GM06990 (cell line): ENCODE measurements around the gene RPS5.

Source experiments
- DNase-seq: peaks from one replicate; pipeline ENCODE4 v3.0.0-alpha.2; 2011; ENCODE audit not compliant: insufficient read length; ENCODE audit errors: extremely low read depth
- H3K27me3 ChIP-seq: replicated peaks from 2 replicates; pipeline ENCODE4 v1.6.0; 2011; ENCODE audit warnings: low read length; ENCODE audit not compliant: control insufficient read depth, insufficient read depth
- H3K36me3 ChIP-seq: 2 replicates; pipeline ENCODE4 v1.5.1; 2011; ENCODE audit warnings: low read length; ENCODE audit not compliant: control insufficient read depth, insufficient read depth
- H3K4me3 ChIP-seq: replicated peaks from 2 replicates; pipeline ENCODE4 v1.5.1; 2011; ENCODE audit warnings: low read depth, mild to moderate bottlenecking, control low read depth, low read length
- TF ChIP-seq, protein P1 (sequence below): IDR thresholded peaks from 2 replicates; pipeline ENCODE4 v1.5.1; 2011; ENCODE audit warnings: low read length, control low read depth, mild to moderate bottlenecking, inconsistent platforms; ENCODE audit not compliant: insufficient read depth, poor library complexity, severe bottlenecking

RPS5 gene

DNA sequence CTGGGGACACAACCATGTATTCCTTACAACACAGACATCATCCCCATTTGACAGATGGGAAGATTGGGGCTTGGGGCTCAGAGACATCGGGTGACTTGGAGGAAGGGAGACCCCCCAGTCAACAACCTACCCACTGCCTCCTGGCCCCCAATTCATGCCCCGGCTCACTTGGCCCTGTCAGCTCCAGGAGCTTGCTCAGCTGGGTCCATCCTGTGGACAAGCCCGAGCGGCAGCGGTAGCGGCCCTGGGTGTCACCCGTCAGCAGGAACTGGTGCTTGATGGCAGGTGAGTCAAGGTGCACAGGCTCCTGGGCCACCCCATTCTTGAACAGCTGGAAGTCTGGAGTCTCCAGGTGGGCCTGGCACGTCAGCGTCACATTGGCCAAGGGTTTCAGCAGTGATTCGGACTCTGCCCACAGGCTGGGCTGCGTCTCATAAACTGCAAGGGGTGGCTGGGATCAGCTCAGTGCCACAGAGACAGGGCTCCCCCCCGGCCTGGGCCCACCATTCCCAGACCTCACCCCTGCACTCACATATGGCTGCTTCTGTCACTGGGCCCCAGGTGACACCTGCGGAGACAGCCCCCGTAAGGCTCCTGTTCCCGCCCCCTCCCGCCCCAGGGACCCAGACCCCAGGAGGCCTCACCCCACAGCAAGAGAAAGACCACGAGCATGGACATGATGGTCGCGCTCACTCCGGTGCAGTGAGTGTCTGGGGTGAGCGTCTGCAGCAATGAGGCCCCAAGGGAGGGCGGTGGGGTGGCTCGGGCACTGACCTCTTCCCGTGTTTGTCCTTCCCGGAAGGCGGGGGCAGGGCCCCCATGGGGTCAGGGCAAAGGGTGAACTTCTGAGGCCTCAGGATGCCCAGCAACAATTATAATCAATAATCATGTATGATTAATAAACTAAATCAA is 34.1 kb upstream of the RPS5 start, which contains the start of gene A1BG:
Gene A1BG (minus strand): TSS at position 733 of the 912 bp plus-strand sequence. CDS start 55 bp downstream, at position 678.
- H3K4me3 ChIP-seq: no peak within 1 kb of the TSS
- TF ChIP-seq, protein P1, sequence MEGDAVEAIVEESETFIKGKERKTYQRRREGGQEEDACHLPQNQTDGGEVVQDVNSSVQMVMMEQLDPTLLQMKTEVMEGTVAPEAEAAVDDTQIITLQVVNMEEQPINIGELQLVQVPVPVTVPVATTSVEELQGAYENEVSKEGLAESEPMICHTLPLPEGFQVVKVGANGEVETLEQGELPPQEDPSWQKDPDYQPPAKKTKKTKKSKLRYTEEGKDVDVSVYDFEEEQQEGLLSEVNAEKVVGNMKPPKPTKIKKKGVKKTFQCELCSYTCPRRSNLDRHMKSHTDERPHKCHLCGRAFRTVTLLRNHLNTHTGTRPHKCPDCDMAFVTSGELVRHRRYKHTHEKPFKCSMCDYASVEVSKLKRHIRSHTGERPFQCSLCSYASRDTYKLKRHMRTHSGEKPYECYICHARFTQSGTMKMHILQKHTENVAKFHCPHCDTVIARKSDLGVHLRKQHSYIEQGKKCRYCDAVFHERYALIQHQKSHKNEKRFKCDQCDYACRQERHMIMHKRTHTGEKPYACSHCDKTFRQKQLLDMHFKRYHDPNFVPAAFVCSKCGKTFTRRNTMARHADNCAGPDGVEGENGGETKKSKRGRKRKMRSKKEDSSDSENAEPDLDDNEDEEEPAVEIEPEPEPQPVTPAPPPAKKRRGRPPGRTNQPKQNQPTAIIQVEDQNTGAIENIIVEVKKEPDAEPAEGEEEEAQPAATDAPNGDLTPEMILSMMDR: no peak
- peaks cover 2% of the 10 kb centered on the region for H3K36me3 ChIP-seq
- H3K27me3 ChIP-seq: no peaks in the 10 kb centered on the region
- no peak for DNase-seq

DNA sequence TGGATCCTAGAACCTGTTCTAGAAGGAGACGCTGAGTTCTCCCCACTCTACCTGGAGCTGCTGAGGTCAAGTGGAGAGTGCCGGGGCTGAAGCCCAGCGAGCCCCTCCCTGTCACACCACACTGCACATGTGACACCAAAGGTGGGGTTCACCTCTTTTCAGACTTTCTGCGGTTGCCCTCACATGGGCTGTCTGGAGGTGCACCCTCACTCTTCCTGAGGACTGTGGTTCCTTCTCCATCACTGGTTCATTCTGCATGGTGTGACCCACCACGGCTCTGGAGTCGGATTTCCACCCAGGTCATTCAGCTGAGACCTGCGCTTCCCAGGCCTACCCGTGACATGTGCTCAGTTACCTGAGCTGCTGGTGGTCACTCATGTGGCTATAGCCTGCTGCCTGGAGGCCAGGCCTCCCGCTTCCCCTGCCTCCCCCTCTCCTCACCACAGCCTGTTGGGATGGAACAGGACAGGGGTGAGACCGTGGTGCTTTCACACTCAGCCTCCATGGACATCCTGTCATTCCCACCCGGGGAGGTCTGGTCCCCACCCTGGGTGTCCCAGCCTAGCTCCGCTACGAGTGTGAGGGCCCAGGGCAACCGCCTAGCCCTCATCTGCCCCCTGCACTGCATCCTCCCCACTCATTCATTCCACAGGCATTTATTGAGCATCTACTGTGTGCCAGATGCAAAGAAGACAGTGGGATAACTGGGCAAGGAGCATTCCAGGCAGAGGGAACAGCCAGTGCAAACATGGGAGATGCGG is 33.2 kb upstream of the RPS5 start:
- TF ChIP-seq, protein P1: no peak
- DNase-seq: no peak
- no peaks in the 10 kb centered on the region for H3K27me3 ChIP-seq
- no peak overlapping the region for H3K4me3 ChIP-seq
- H3K36me3 ChIP-seq: peaks cover 2% of the 10 kb centered on the region

DNA sequence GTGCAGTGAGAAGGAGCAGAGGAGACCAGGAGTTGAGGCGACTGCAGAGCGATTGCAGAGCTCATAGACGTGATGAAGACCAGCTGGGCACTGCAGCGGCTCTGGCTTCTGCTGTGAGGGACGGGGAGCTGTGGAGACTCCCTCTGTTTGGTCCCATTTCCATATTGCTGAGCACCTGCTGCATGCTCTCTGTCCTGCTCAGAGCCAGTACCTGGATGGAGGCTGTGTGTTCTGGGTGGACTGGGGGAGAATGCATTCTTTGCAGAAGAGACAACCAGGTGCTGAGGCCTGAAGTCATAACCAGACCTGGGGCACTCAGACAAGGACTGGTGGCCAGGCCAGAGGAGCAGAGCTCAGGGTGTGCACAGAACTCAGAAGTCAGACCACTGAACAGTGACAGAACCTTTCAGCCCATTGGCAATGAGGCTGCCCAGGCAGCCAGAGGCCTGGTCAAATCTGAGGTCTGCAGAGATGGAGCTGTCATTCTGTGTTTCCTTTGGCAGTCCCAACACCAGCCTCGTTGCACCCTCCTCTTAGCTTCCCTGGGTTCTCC is 32.5 kb upstream of the RPS5 start:
- no peak for DNase-seq

DNA sequence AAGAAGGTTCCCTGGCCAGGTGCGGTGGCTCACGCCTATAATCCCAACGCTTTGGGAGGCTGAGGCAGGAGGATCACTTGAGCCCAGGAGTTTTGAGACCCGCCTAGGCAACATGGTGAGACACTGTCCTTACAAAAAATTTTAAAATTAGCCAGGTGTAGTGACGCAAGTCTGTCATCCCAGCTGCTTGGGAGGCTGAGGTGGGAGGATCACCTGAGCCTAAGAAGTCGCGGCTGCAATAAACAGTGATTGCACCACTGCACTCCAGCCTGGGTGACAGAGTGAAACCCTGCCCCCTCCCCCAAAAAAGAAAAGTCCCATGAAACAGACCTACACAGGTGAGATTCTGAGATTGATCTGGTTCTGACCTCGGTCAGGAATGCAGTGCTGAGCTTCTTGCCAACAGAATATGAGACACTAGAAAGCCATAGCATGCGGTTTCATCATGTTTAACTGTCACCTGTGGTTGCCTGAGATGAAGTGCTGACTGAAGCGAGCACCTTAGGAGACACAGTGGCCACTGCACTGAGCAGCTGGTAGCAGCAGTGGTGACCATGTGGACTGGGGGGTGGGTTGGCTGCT is 31.8 kb upstream of the RPS5 start:
- H3K36me3 ChIP-seq: peaks cover 2% of the 10 kb centered on the region
- TF ChIP-seq, protein P1: no peak
- no peaks in the 10 kb centered on the region for H3K27me3 ChIP-seq
- H3K4me3 ChIP-seq: no peak overlapping the region
- no peak for DNase-seq

More for the DNA sequence above, 32.5 kb upstream of the RPS5 start:
- TF ChIP-seq, protein P1: no peak
- H3K36me3 ChIP-seq: peaks cover 2% of the 10 kb centered on the region
- no peak overlapping the region for H3K4me3 ChIP-seq
- H3K27me3 ChIP-seq: no peaks in the 10 kb centered on the region

DNA sequence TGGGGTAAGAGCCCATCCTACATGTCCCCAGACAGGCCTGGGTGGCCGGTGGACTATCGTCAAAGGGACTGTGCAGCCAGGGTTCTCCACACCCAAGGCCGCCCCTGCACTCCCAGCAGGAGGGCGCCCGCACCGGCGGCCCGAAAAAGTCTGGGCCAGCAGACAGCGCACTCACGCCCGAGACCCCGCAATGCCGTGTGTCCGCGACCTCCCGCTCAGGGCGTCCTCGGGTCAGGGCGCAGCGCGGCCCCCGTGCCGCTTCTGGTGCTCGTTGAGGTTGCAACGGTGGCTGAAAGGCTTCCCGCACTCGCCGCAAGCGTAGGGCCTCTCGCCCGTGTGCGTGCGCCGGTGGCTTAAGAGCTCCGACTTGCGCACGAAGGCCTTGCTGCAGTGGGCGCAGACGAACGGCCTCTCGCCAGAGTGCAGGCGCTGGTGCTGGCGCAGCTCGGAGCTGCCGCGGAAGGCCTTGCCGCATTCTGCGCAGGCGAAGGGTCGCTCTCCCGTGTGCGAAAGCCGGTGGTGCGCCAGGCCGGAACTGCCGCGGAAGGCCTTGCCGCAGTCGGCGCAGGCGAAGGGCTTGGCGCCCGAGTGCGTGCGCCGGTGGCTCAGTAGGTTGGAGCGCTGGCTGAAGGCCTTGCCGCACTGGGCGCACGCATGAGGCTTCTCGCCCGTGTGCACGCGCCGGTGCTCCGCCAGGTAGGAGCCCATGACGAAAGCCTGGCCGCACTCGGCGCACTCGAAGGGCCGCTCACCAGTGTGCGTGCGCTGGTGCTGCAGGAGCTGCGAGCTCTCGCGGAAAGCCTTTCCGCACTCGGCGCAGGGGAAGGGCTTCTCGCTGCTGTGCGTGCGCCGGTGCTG is 30.9 kb upstream of the RPS5 start:
- peak; percentile 58 for DNase-seq
- H3K4me3 ChIP-seq: no peak overlapping the region
- TF ChIP-seq, protein P1: no peak
- no peaks in the 10 kb centered on the region for H3K27me3 ChIP-seq
- H3K36me3 ChIP-seq: no peaks in the 10 kb centered on the region; the same call in none of the 2 replicates
